Peyer's patch (tissue), 4 donors: ENCODE measurements around the gene TMEM87A. TPM values are rescaled to one million over a fixed set of nuclear protein-coding genes. Genes with fewer than 3 reads are reported as not detected.
A peak's percentile ranks its signal among the peaks of the same experiment; 100 is the strongest.
"Not testable (repeated sequence)": the region's sequence is repeated elsewhere in the genome, so short reads cannot be mapped to it uniquely, and the experiment has no call there.

ENCODE experiments used
- DNase-seq, 3 donors: peaks; one replicate each; pipeline ENCODE4 v3.0.0-alpha.2; 2017 to 2019
- H3K27ac ChIP-seq, 4 donors: fragments of 200-600 bp; sonication (generic); one replicate each; pipeline ENCODE4 v1.5.1; 2016 to 2019
- H3K27me3 ChIP-seq, 2 donors: fragments of 200-600 bp; sonication (generic); one replicate each; pipeline ENCODE4 v1.5.1; 2019
- H3K36me3 ChIP-seq, 3 donors: fragments of 200-600 bp; sonication (generic); one replicate each; pipeline ENCODE4 v1.5.1; 2016 to 2019
- H3K4me1 ChIP-seq, 4 donors: fragments of 200-600 bp; sonication (generic); one replicate each; pipeline ENCODE4 v1.5.1; 2016 to 2019
- H3K4me3 ChIP-seq, 4 donors: fragments of 200-600 bp; sonication (generic); 1 replicate in 3 of 4; 2 replicates in 1 of 4; pipeline ENCODE4 v1.5.1; 2016 to 2019; ENCODE audit warnings: mild to moderate bottlenecking in 1 of 4
- H3K9me3 ChIP-seq, 4 donors: fragments of 200-600 bp; sonication (generic); one replicate each; pipeline ENCODE4 v1.5.1; 2016 to 2019; ENCODE audit warnings: mild to moderate bottlenecking in 1 of 4
- POLR2A ChIP-seq, 2 donors: fragments of 450-650 bp; IDR thresholded peaks; one replicate each; pipeline ENCODE4 v1.5.1; 2017; ENCODE audit warnings: antibody characterized with exemption in 2 of 2, mild to moderate bottlenecking in 2 of 2, moderate library complexity in 2 of 2
- total RNA-seq, 4 donors: library from RNA; depleted of rRNA; stranded (reverse); fragments of >200 nt; gene quantifications; one replicate each; pipeline ENCODE4 v1.1.0, GENCODE V29; 2016
- TF ChIP-seq, protein P1 (sequence below), 6 experiments: fragments of 450-650 bp in 4 of 6; fragments of 200-600 bp in 2 of 6; sonication (generic) in 1 of 6; IDR thresholded peaks; one replicate each; pipeline ENCODE4 v1.5.1; 2017 to 2019; ENCODE audit warnings: antibody characterized with exemption in 6 of 6, mild to moderate bottlenecking in 3 of 6, moderate library complexity in 1 of 6

The TMEM87A gene
- total RNA-seq, 4 donors from 2014 or later = 47.5 to 61.9 (median 53.6) TPM

GRCh38 chr15:42313463-42313862 lies 40.2 kb upstream of the TMEM87A start:
- Histone ChIP-seq H3K4me1 (no peaks in the 10 kb centered on the region), H3K36me3 (peaks cover 0 to 22% (median 2%) of the 10 kb centered on the region in 3 donors), H3K27me3 (no peaks in the 10 kb centered on the region), H3K27ac (no peak overlapping the region), H3K9me3 (no peaks in the 10 kb centered on the region), H3K4me3 (no peak overlapping the region)
- TF ChIP-seq, protein P1, sequence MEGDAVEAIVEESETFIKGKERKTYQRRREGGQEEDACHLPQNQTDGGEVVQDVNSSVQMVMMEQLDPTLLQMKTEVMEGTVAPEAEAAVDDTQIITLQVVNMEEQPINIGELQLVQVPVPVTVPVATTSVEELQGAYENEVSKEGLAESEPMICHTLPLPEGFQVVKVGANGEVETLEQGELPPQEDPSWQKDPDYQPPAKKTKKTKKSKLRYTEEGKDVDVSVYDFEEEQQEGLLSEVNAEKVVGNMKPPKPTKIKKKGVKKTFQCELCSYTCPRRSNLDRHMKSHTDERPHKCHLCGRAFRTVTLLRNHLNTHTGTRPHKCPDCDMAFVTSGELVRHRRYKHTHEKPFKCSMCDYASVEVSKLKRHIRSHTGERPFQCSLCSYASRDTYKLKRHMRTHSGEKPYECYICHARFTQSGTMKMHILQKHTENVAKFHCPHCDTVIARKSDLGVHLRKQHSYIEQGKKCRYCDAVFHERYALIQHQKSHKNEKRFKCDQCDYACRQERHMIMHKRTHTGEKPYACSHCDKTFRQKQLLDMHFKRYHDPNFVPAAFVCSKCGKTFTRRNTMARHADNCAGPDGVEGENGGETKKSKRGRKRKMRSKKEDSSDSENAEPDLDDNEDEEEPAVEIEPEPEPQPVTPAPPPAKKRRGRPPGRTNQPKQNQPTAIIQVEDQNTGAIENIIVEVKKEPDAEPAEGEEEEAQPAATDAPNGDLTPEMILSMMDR (IDR thresholded peaks at IDR 0.05) = no peak
- TF ChIP-seq POLR2A (IDR thresholded peaks at IDR 0.05) = no peak
- no peak for DNase-seq

DNA sequence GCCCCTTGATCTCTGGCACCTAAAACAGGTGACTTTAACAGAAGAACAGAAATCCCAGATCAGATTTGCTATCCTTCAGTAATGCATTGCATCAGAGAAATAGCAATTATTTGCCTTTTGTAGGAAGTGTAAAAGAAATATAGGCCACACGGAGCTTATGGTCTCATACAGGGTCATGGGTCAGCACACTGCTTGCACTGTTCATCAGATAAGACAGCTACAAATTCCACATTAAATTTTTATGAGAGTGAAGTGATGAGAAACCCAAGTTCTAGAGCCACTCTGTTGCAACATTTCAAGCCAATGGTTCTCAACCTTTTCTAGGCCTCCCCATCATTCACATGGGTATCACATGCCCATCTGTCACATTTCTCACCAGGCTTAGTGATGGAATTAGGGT lies 33.4 kb upstream of the TMEM87A start:
- no peak for TF ChIP-seq POLR2A (IDR thresholded peaks at IDR 0.05)
- TF ChIP-seq, protein P1 (IDR thresholded peaks at IDR 0.05) = no peak
- H3K27ac ChIP-seq = no peak overlapping the region
- no peaks in the 10 kb centered on the region for H3K27me3 ChIP-seq
- no peak for DNase-seq
- no peak overlapping the region for H3K4me3 ChIP-seq
- H3K9me3 ChIP-seq = no peaks in the 10 kb centered on the region
- H3K4me1 ChIP-seq = no peaks in the 10 kb centered on the region
- H3K36me3 ChIP-seq = peaks cover 0 to 41% (median 2%) of the 10 kb centered on the region in 3 donors

- H3K27ac ChIP-seq, H3K9me3 ChIP-seq, H3K4me3 ChIP-seq, H3K4me1 ChIP-seq, DNase-seq, H3K27me3 ChIP-seq: not testable (repeated sequence)
- peaks cover 0 to 10% (median 0%) of the 10 kb centered on the region in 3 donors for H3K36me3 ChIP-seq
Observed at GRCh38 chr15:42301004-42301403, 27.8 kb upstream of the TMEM87A start.

GRCh38 chr15:42289166-42289565 lies 15.9 kb upstream of the TMEM87A start:
- TF ChIP-seq, protein P1 (IDR thresholded peaks at IDR 0.05) = no peak
- TF ChIP-seq POLR2A (IDR thresholded peaks at IDR 0.05) = no peak
- Histone ChIP-seq H3K27ac (no peak overlapping the region), H3K27me3 (no peaks in the 10 kb centered on the region), H3K4me3 (no peak overlapping the region), H3K9me3 (no peaks in the 10 kb centered on the region), H3K36me3 (peaks cover 0 to 42% (median 0%) of the 10 kb centered on the region in 3 donors), H3K4me1 (peaks cover 0 to 9% (median 0%) of the 10 kb centered on the region in 4 donors)
- DNase-seq = no peak

- no peak overlapping the region for H3K4me3 ChIP-seq
- DNase-seq = no peak
- no peaks in the 10 kb centered on the region for H3K9me3 ChIP-seq
- peaks cover 0 to 9% (median 0%) of the 10 kb centered on the region in 4 donors for H3K4me1 ChIP-seq
- H3K36me3 ChIP-seq = peaks cover 0 to 40% (median 0%) of the 10 kb centered on the region in 3 donors
- H3K27me3 ChIP-seq = no peaks in the 10 kb centered on the region
- TF ChIP-seq, protein P1 (IDR thresholded peaks at IDR 0.05) = no peak
- no peak for TF ChIP-seq POLR2A (IDR thresholded peaks at IDR 0.05)
- H3K27ac ChIP-seq = no peak overlapping the region
Observed at GRCh38 chr15:42287931-42288330, 14.7 kb upstream of the TMEM87A start.

GRCh38 chr15:42286445-42287029 lies 13.3 kb upstream of the TMEM87A start:
- DNase-seq = no peak
- Histone ChIP-seq H3K27ac (peak overlapping the region in 1 of 4 donors; percentile 1), H3K36me3 (peaks cover 0 to 31% (median 0%) of the 10 kb centered on the region in 3 donors), H3K4me1 (peaks cover 0 to 9% (median 0%) of the 10 kb centered on the region in 4 donors), H3K27me3 (no peaks in the 10 kb centered on the region), H3K4me3 (no peak overlapping the region), H3K9me3 (no peaks in the 10 kb centered on the region)
- TF ChIP-seq, protein P1 (IDR thresholded peaks at IDR 0.05) = no peak
- no peak for TF ChIP-seq POLR2A (IDR thresholded peaks at IDR 0.05)
